Left lung (tissue), 10 donors: Measurements from ENCODE around the gene CEP131. TPM values are rescaled to one million over a fixed set of nuclear protein-coding genes. Genes with fewer than 3 reads are reported as not detected.
A peak's percentile ranks its signal among the peaks of the same experiment; 100 is the strongest.

Source experiments
- ATAC-seq: fragments of 200-7000 bp; cut with Tn5 transposase; one replicate; pipeline ENCODE4 v1.9.1; 2020; ENCODE audit warnings: moderate library complexity
- DNase-seq, 4 donors: peaks; one replicate each; pipeline ENCODE4 v3.0.0-alpha.2; 2013 to 2020
- H3K27ac ChIP-seq, 2 donors: fragments of 200-600 bp; sonication (generic) in 1 of 2; one replicate each; pipeline versions ENCODE4 v1.5.0 to v1.8.0; 2020 to 2021
- H3K27me3 ChIP-seq, 2 donors: fragments of 200-600 bp; sonication (generic) in 1 of 2; one replicate each; pipeline versions ENCODE4 v1.5.0 to v1.8.0; 2020 to 2021
- H3K36me3 ChIP-seq, 2 donors: fragments of 200-600 bp; sonication (generic) in 1 of 2; one replicate each; pipeline versions ENCODE4 v1.5.0 to v1.8.0; 2020 to 2021
- H3K4me1 ChIP-seq, 2 donors: fragments of 200-600 bp; one replicate each; pipeline ENCODE4 v1.8.0; 2021
- H3K4me3 ChIP-seq, 2 donors: fragments of 200-600 bp; sonication (generic) in 1 of 2; one replicate each; pipeline versions ENCODE4 v1.5.0 to v1.8.0; 2020 to 2021; ENCODE audit warnings: mild to moderate bottlenecking in 1 of 2
- H3K9me3 ChIP-seq, 2 donors: fragments of 200-600 bp; sonication (generic) in 1 of 2; one replicate each; pipeline versions ENCODE4 v1.5.0 to v1.8.0; 2020 to 2021
- intact Hi-C, 2 donors: fragments of 100-400 bp; cut with DNase I; formaldehyde crosslinking; loops; one replicate each; pipeline versions ENCODE4 v1.11.2 to v1.14.2; 2022
- polyA plus RNA-seq, 6 donors: library from polyadenylated mRNA; unstranded; fragments of 120-200 nt; gene quantifications; one replicate each; pipeline ENCODE4 v1.2.1, GENCODE V29; 2013; ENCODE audit not compliant: insufficient read length in 6 of 6
- total RNA-seq, 2 donors: library from RNA; stranded (reverse); fragmentation: NEBNext Ultra II Directional; extraction: Animal tissue kit (Norgen Biotek cat#: 25700); gene quantifications; one replicate each; pipeline ENCODE4 v1.2.1, GENCODE V29; 2021
- TF ChIP-seq, protein P1 (sequence below), 2 donors: fragments of 200-600 bp; sonication (generic) in 1 of 2; IDR thresholded peaks; one replicate each; pipeline versions ENCODE4 v1.5.0 to v1.8.0; 2021; ENCODE audit warnings: antibody characterized with exemption in 2 of 2
- donor health status: DM: no; HTN: yes; CAD: no.
- donor health status: DM: no; HTN: no; CAD: no.

Gene CEP131
- total and polyA plus RNA-seq, 8 donors, result 7.7 to 21.0 (median 16.9) TPM

DNA sequence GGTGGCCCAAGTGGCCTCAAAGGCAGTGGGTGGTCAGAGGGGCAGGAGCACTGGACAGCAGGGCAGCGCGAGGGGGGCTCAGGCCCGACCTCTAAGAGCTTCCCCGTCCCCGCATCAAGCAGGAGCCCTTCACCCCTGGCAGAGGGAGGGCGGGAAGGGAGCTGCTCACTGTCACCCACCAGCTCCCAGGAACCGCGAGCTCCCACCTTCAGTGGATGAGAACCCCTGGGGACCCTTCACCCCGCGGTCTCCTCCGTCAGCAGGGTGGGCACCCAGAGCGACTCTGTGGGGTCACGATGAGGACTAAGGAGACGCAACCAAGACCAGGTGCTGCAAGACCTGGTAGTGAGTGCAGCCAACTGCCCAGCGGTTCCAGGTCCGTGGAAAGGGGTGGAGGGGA is 13.6 kb downstream of the CEP131 start:
- H3K9me3 ChIP-seq, result no peaks in the 10 kb centered on the region
- no peak overlapping the region for H3K27ac ChIP-seq
- DNase-seq, result peak in 1 of 4 donors; percentile 55
- intact Hi-C loops, result no loop called here
- ATAC-seq, result no peak
- TF ChIP-seq, protein P1, sequence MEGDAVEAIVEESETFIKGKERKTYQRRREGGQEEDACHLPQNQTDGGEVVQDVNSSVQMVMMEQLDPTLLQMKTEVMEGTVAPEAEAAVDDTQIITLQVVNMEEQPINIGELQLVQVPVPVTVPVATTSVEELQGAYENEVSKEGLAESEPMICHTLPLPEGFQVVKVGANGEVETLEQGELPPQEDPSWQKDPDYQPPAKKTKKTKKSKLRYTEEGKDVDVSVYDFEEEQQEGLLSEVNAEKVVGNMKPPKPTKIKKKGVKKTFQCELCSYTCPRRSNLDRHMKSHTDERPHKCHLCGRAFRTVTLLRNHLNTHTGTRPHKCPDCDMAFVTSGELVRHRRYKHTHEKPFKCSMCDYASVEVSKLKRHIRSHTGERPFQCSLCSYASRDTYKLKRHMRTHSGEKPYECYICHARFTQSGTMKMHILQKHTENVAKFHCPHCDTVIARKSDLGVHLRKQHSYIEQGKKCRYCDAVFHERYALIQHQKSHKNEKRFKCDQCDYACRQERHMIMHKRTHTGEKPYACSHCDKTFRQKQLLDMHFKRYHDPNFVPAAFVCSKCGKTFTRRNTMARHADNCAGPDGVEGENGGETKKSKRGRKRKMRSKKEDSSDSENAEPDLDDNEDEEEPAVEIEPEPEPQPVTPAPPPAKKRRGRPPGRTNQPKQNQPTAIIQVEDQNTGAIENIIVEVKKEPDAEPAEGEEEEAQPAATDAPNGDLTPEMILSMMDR (IDR thresholded peaks at IDR 0.05), result no peak
- no peak overlapping the region for H3K4me3 ChIP-seq
- no peaks in the 10 kb centered on the region for H3K4me1 ChIP-seq
- peaks cover 0 to 8% of the 10 kb centered on the region in 2 donors for H3K36me3 ChIP-seq
- H3K27me3 ChIP-seq, result no peaks in the 10 kb centered on the region

DNA sequence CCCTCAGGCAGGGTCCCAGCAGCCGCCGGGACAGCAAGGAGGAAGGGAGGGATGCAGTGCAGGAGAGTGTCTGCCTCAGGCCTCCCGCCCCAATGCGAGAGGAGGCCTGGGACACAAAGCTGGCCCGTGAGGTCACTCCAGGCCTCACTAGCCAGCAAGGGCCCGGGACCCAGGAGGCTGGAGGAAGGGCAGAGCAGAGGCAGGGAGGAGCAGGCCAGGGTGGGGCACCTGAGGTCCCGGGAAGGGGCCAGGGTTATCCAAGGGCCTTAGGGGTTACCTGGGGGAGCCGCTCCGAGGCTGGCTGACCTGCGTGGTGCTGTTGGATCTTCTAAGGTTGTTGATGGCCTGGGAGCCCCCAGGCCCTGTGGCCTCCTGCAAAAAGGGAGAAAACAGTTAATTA is 14.1 kb downstream of the CEP131 start:
- peaks cover 0 to 8% of the 10 kb centered on the region in 2 donors for H3K36me3 ChIP-seq
- intact Hi-C loops, result no loop called here
- no peak overlapping the region for H3K4me3 ChIP-seq
- H3K27me3 ChIP-seq, result no peaks in the 10 kb centered on the region
- ATAC-seq (no peak), DNase-seq (peak in 1 of 4 donors; percentile 73)
- H3K27ac ChIP-seq, result no peak overlapping the region
- H3K9me3 ChIP-seq, result no peaks in the 10 kb centered on the region
- TF ChIP-seq, protein P1 (IDR thresholded peaks at IDR 0.05), result no peak
- H3K4me1 ChIP-seq, result no peaks in the 10 kb centered on the region

DNA sequence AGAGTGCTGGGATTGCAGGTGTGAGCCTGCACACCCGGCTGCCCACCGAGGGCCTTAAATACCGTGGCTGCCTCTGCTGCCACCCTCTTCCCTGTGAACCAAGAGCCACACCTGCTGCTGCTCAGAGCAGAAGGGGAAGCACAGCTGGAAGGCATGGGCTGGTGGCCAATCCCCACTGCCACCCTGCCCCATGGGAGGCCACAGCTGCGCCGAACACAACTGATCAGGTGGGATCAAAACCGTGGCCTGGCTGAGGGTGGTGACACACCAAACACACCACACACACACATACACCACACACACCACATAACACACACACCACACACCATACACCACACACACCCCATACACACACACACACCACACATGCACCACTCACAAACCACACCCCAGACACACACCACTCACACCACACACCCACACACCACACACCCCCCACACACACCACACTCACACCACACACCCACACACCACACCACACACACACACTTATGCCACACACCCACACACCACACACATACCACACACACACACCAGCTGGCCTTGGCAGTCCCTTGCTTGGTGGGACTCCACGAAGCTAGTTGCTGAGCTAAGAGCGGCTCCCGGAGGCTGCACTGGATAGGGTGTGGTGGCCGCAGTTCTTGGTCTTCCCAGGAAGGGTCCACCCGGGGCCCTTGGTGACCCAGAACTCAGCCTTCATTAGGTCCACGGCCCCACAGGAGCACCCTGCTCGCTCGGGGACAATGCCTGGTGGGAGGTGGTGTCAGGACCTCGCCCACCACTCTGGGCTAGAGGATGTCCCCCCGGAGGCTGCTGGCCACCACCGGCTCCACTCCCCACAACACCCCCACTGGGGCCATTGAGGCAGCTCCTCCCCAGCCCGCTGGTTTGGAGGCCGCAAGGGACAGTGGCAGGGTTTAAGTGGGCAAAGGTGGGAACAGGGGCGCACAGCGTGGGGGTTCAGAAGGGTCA is 14.9 kb downstream of the CEP131 start:
- intact Hi-C loops, result no loop called here

DNA sequence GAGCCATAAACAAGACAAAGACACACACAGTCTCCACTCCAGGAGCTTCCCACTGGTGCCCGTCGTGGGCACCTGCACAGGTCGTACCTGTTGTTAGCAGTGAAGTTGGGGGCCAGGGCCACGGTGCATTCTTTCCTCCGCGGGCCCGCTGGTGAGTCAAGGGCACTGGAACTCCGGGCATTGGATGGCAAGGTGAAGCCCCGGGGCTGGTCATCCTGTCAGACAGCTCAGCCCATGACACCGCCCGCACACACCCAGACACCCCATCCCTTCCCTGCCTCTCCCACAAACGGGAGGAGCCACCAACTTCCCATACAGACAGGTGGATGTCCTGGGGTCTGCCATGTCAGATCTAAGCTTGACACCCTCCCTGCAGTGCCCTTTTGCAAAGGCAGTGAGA is 16.1 kb downstream of the CEP131 start:
- H3K4me3 ChIP-seq, result no peak overlapping the region
- H3K9me3 ChIP-seq, result no peaks in the 10 kb centered on the region
- no peak for ATAC-seq
- peaks cover 0 to 16% of the 10 kb centered on the region in 2 donors for H3K36me3 ChIP-seq
- TF ChIP-seq, protein P1 (IDR thresholded peaks at IDR 0.05), result no peak
- H3K27ac ChIP-seq, result no peak overlapping the region
- no peak for DNase-seq
- intact Hi-C loops, result no loop called here
- no peaks in the 10 kb centered on the region for H3K27me3 ChIP-seq
- no peaks in the 10 kb centered on the region for H3K4me1 ChIP-seq

More for the DNA sequence above, 14.9 kb downstream of the CEP131 start:
- Histone ChIP-seq H3K27me3 (no peaks in the 10 kb centered on the region), H3K27ac (no peak overlapping the region), H3K4me1 (no peaks in the 10 kb centered on the region), H3K4me3 (no peak overlapping the region), H3K36me3 (peaks cover 0 to 16% of the 10 kb centered on the region in 2 donors), H3K9me3 (no peaks in the 10 kb centered on the region)
- no peak for ATAC-seq
- no peak for DNase-seq
- TF ChIP-seq, protein P1 (IDR thresholded peaks at IDR 0.05), result no peak

DNA sequence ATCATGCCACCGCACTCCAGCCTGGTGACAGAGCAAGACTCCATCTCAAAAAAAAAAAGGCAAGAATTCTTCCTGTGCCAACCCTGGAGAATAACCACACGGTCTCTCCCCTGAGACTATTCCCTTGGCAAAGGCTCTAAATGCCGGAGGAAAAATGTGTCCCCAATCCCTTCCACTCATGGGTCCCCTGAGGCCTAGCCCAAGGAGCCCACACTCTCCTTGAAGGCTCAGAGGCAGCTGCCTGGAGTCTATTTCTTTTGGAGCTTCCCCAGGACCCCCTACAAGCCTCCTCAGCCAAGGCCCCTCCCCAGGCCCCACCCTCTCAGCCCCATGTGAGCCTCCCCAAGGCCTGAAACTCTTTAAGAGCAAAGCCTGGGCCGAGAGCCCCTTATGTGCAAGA is 16.6 kb downstream of the CEP131 start:
- TF ChIP-seq, protein P1 (IDR thresholded peaks at IDR 0.05), result no peak
- peaks cover 0 to 16% of the 10 kb centered on the region in 2 donors for H3K36me3 ChIP-seq
- ATAC-seq, result no peak

More for the DNA sequence above, 16.6 kb downstream of the CEP131 start:
- intact Hi-C loops, result no loop called here
- no peaks in the 10 kb centered on the region for H3K9me3 ChIP-seq
- DNase-seq, result no peak
- H3K27me3 ChIP-seq, result no peaks in the 10 kb centered on the region
- no peaks in the 10 kb centered on the region for H3K4me1 ChIP-seq
- no peak overlapping the region for H3K27ac ChIP-seq
- H3K4me3 ChIP-seq, result no peak overlapping the region
